GM11168 (cell line): ENCODE results near the gene RARRES1.

Source experiments
- in situ Hi-C: fragments of 300-500 bp; cut with MboI; formaldehyde crosslinking; loops from one replicate; pipeline ENCODE4 v1.12.0; 2022; ENCODE audit warnings: low sequenced_read_pairs; ENCODE audit not compliant: unreplicated experiment

RARRES1 gene

GRCh38 chr3:158652463-158652862 lies 79.8 kb downstream of the RARRES1 start:
- in situ Hi-C loops: no loop called here

GRCh38 chr3:158651192-158651591 lies 81.1 kb downstream of the RARRES1 start:
- in situ Hi-C loops: no loop called here

- in situ Hi-C loops: no loop called here
Measured at GRCh38 chr3:158649791-158650190, 82.5 kb downstream of the RARRES1 start.
